Measurements from ENCODE around the gene ATP9A. TPM values are rescaled to one million over a fixed set of nuclear protein-coding genes. Genes with fewer than 3 reads are reported as not detected.

ATP9A gene
- total RNA-seq, 1 experiment from 2014 or later, result 18.6 TPM

DNA sequence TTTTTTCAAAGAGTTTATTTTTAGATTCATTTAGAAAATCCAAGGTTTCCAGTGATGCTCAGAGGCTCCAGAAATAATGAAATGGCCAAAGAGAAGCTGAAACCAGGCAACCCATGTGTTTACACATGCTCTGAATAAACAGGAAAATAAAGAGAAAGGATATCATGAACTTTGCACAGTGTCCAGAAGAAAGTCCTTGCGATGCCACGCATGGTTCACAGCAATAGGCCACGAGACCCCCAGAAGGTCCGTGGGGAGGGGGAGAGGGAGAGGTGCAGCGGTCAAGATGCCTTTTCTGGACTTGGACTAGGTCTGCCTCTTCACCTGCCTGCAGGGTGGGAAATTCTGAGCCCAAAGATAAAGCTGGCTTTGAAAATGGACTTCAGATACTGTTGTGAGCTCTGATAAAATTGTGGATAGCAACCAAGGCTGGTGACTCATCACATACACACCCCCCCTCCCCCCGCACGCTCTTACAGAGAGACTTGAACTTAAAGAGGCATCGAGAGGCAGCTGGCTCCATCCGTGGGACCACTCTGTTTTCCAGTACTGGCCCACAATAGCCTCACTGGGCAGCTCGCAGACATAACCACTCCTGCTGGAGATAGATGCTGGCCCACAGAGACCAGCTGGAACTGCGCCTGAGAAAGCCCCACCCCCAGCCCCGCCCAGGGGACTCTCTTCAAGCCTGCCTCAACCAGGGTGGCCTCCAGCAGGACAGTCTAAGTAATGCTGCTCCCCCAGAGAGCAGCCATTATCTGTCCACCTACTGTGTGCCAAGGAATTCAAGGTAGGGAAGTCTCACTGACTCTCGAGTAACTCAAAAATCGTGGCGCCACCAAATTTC, 204.5 kb downstream of the ATP9A start:
- BruUV-seq (replicated peaks), result no TSS peak

DNA sequence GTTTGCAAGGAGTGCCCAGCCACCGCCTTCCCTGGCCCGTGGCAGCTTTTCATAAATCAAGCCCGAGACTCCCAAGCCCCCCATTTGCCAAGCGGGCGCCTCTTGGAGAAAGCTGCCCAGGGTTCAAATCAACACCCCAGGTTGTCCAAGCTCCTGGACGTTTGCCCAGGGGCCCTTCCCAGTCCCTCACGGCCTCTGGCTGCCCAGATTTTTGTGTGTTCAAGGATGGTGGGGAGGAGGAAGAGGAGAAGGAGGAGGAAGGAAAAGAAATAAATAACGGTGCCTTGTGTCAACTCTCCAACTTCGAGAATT, 205.1 kb downstream of the ATP9A start:
- intact Hi-C loops (cut with micrococcal nuclease; ENCODE audit: unreplicated experiment), result no loop called here

More for the DNA sequence above, 204.5 kb downstream of the ATP9A start:
- Histone ChIP-seq H3K36me3 (ENCODE audit: low read depth) (no peaks in the 10 kb centered on the region), H3F3A (ENCODE audit: insufficient read depth, low read depth) (peaks cover 7% of the 10 kb centered on the region), H3K4me1 (replicated peaks; ENCODE audit: insufficient read depth) (peaks cover 24% of the 10 kb centered on the region), H3K4me2 (peak overlapping the region; percentile 68), H4K20me1 (ENCODE audit: insufficient read depth) (no peaks in the 10 kb centered on the region), H3K27ac (no peak overlapping the region), H3K9me3 (ENCODE audit: insufficient read depth, low read depth) (no peaks in the 10 kb centered on the region), H3K9me2 (ENCODE audit: insufficient read depth) (no peaks in the 10 kb centered on the region), H3K4me3 (no peak overlapping the region), H3K27me3 (ENCODE audit: insufficient read depth, low read depth) (peaks cover 70% of the 10 kb centered on the region), H2AFZ (no peak overlapping the region), H3K79me2 (ENCODE audit: low read depth) (no peaks in the 10 kb centered on the region)
- intact Hi-C loops (cut with micrococcal nuclease; ENCODE audit: unreplicated experiment), result no loop called here
- POLR2A ChIA-PET (ENCODE audit: unreplicated experiment), result interaction anchor here (0.5 to 0.7 kb wide), 3 partner anchors 42 to 748 kb away, joined by 3 to 6 read pairs (median 4); no protein-coding TSS in a partner anchor
- CTCF ChIA-PET, result interaction anchor here (0.6 to 1.2 kb wide), 3 partner anchors 9 to 238 kb away, joined by 3 read pairs; no protein-coding TSS in a partner anchor
- peak; percentile 57 to 63 for DNase-seq
- TF ChIP-seq EZH2 (IDR thresholded peaks at IDR 0.05; ENCODE audit: low read depth), result no peak; the same call in 1 of the 2 replicates
- TF ChIP-seq, protein P1, sequence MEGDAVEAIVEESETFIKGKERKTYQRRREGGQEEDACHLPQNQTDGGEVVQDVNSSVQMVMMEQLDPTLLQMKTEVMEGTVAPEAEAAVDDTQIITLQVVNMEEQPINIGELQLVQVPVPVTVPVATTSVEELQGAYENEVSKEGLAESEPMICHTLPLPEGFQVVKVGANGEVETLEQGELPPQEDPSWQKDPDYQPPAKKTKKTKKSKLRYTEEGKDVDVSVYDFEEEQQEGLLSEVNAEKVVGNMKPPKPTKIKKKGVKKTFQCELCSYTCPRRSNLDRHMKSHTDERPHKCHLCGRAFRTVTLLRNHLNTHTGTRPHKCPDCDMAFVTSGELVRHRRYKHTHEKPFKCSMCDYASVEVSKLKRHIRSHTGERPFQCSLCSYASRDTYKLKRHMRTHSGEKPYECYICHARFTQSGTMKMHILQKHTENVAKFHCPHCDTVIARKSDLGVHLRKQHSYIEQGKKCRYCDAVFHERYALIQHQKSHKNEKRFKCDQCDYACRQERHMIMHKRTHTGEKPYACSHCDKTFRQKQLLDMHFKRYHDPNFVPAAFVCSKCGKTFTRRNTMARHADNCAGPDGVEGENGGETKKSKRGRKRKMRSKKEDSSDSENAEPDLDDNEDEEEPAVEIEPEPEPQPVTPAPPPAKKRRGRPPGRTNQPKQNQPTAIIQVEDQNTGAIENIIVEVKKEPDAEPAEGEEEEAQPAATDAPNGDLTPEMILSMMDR (conservative IDR thresholded peaks at IDR 0.05), result no peak

More for the DNA sequence above, 205.1 kb downstream of the ATP9A start:
- TF ChIP-seq, protein P1 (conservative IDR thresholded peaks at IDR 0.05), result no peak
- no peak for TF ChIP-seq EZH2 (IDR thresholded peaks at IDR 0.05; ENCODE audit: low read depth)
- H3K79me2 ChIP-seq (ENCODE audit: low read depth), result no peaks in the 10 kb centered on the region
- no peaks in the 10 kb centered on the region for H4K20me1 ChIP-seq (ENCODE audit: insufficient read depth)
- H3K27me3 ChIP-seq (ENCODE audit: insufficient read depth, low read depth), result peaks cover 65% of the 10 kb centered on the region
- no peak for DNase-seq
- no peak overlapping the region for H3K27ac ChIP-seq
- H3K4me2 ChIP-seq, result peak overlapping the region; percentile 68
- ChIA-PET CTCF (interaction anchor here (1.2 kb wide), 1 partner anchor 9 kb away, joined by 3 read pairs; no protein-coding TSS in a partner anchor), POLR2A (ENCODE audit: unreplicated experiment) (no interaction called here)
- peaks cover 7% of the 10 kb centered on the region for H3F3A ChIP-seq (ENCODE audit: insufficient read depth, low read depth)
- no peaks in the 10 kb centered on the region for H3K9me3 ChIP-seq (ENCODE audit: insufficient read depth, low read depth)
- peak overlapping the region; percentile 46; the same call in 1 of the 2 replicates for H3K4me3 ChIP-seq
- H3K4me1 ChIP-seq (replicated peaks; ENCODE audit: insufficient read depth), result peaks cover 24% of the 10 kb centered on the region
- no TSS peak for BruUV-seq (replicated peaks)
- H3K9me2 ChIP-seq (ENCODE audit: insufficient read depth), result no peaks in the 10 kb centered on the region
- H2AFZ ChIP-seq, result 0 out of 2 replicates have a peak overlapping the region, but pooled peaks have one; percentile 29
- H3K36me3 ChIP-seq (ENCODE audit: low read depth), result no peaks in the 10 kb centered on the region
